GM12891 (cell line): Measurements from ENCODE around the gene PXDC1.

Experiments
- PAX5 ChIP-seq: IDR thresholded peaks from 2 replicates; pipeline ENCODE4 v1.6.1; 2011; ENCODE audit warnings: low read length, moderate library complexity, mild to moderate bottlenecking; ENCODE audit not compliant: insufficient read depth, severe bottlenecking
- POLR2A ChIP-seq: IDR thresholded peaks from 2 replicates; pipeline ENCODE4 v1.6.1; 2011; ENCODE audit warnings: low read depth, low read length, control low read depth
- POLR2AphosphoS5 ChIP-seq: IDR thresholded peaks from 2 replicates; pipeline ENCODE4 v1.6.1; 2011; ENCODE audit warnings: low read depth, low read length, control low read depth
- POU2F2 ChIP-seq: IDR thresholded peaks from 2 replicates; pipeline ENCODE4 v1.6.1; 2011; ENCODE audit warnings: low read depth, mild to moderate bottlenecking, control low read depth, low read length, moderate library complexity
- SPI1 ChIP-seq: IDR thresholded peaks from 2 replicates; pipeline ENCODE4 v1.6.1; 2011; ENCODE audit warnings: low read depth, low read length, control low read depth
- TAF1 ChIP-seq: IDR thresholded peaks from 2 replicates; pipeline ENCODE4 v1.6.1; 2011; ENCODE audit warnings: low read depth, low read length, control low read depth

DNA sequence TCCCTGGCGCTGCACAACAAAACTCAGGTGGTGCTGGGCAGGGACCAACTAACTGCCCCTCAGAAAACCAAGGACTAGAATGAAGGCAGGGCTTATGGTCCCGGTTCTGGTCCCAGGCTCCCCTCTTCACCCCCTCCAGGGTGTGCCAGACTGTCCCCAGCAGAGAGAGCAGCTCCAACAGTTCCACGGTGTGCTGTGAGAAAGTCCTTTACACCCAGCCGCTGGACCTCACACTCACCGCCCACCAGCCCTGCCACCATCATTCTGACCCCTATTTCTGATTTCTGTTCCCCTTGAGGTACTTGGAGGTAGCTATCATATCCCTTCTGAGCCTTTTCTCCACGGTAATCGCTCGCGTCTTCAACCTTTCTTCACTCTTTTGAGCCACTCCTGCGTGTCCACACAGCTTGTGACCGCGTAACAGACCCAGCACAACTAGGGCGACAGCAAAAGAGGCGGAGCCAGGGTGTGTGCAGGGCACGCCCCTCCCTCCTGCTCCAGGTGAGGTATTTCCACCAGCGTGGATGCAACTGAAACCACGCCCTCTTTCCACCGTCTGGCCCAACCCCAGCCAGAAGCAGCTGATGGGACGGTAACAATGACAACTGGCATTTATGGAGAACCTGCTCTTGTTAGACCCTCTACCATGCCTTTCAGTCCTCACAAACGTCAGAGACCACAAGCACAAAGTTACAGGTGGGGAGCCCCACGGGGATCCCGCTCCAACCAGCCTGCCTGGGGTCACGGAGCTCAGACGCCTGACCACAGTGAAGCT is 2.3 kb downstream of the PXDC1 start:
- TF ChIP-seq POLR2A (no peak), POLR2AphosphoS5 (no peak), SPI1 (no peak), TAF1 (no peak), PAX5 (no peak), POU2F2 (no peak)
